Vagina (tissue), 2 donors: ENCODE data around the gene NOTO. TPM values are rescaled to one million over a fixed set of nuclear protein-coding genes. Genes with fewer than 3 reads are reported as not detected.

ENCODE experiments used
- DNase-seq, 2 donors: peaks; one replicate each; pipeline ENCODE4 v3.0.0-alpha.2; 2017; ENCODE audit errors: extremely low spot score in 2 of 2
- H3K27ac ChIP-seq: fragments of 200-600 bp; sonication (generic); one replicate; pipeline ENCODE4 v1.5.1; 2019
- H3K27me3 ChIP-seq: fragments of 200-600 bp; sonication (generic); one replicate; pipeline ENCODE4 v1.5.1; 2019
- H3K36me3 ChIP-seq, 2 donors: fragments of 200-600 bp; sonication (generic); one replicate each; pipeline ENCODE4 v1.5.1; 2017 to 2019
- H3K4me1 ChIP-seq: fragments of 200-600 bp; sonication (generic); one replicate; pipeline ENCODE4 v1.5.1; 2019
- H3K4me3 ChIP-seq, 2 donors: fragments of 200-600 bp; sonication (generic); 1 replicate in 1 of 2; 2 replicates in 1 of 2; pipeline ENCODE4 v1.5.1; 2016 to 2019
- H3K9me3 ChIP-seq: fragments of 200-600 bp; sonication (generic); one replicate; pipeline ENCODE4 v1.5.1; 2019
- CTCF ChIP-seq, 3 experiments: fragments of 450-650 bp in 2 of 3; fragments of 200-600 bp in 1 of 3; sonication (generic) in 1 of 3; IDR thresholded peaks; one replicate each; pipeline ENCODE4 v1.5.1; 2017 to 2019; ENCODE audit warnings: antibody characterized with exemption in 3 of 3, mild to moderate bottlenecking in 2 of 3, moderate library complexity in 2 of 3
- POLR2A ChIP-seq, 2 donors: fragments of 450-650 bp; IDR thresholded peaks; one replicate each; pipeline ENCODE4 v1.6.1; 2017; ENCODE audit warnings: antibody characterized with exemption in 2 of 2, mild to moderate bottlenecking in 2 of 2, moderate library complexity in 2 of 2
- POLR2AphosphoS5 ChIP-seq, 2 donors: sonication (generic); formaldehyde crosslinking; IDR thresholded peaks; one replicate each; pipeline ENCODE4 v1.9.0; 2017; ENCODE audit warnings: antibody characterized with exemption in 2 of 2, mild to moderate bottlenecking in 2 of 2, low read depth in 1 of 2; ENCODE audit not compliant: insufficient read depth in 1 of 2
- intact Hi-C: fragments of 100-400 bp; cut with DNase I; formaldehyde crosslinking; loops from one replicate; pipeline ENCODE4 v1.15.1; 2023
- total RNA-seq: library from RNA; depleted of rRNA; stranded (reverse); fragments of >200 nt; gene quantifications from one replicate; pipeline ENCODE4 v1.2.3, GENCODE V29; 2016

NOTO gene
- total RNA-seq, 1 donor from 2014 or later = not detected

GRCh38 chr2:73257021-73257420 lies 54.6 kb downstream of the NOTO start:
- DNase-seq = no peak
- intact Hi-C loops = no loop called here

GRCh38 chr2:73257425-73258125 lies 55.2 kb downstream of the NOTO start:
- no peak overlapping the region for H3K27ac ChIP-seq
- no peaks in the 10 kb centered on the region for H3K9me3 ChIP-seq
- H3K36me3 ChIP-seq = peaks cover 0 to 13% of the 10 kb centered on the region in 2 donors
- no peaks in the 10 kb centered on the region for H3K27me3 ChIP-seq
- H3K4me1 ChIP-seq = no peaks in the 10 kb centered on the region
- no peak overlapping the region for H3K4me3 ChIP-seq
- DNase-seq = no peak
- intact Hi-C loops = no loop called here
- TF ChIP-seq POLR2AphosphoS5 (IDR thresholded peaks at IDR 0.05; ENCODE audit: insufficient read depth in 1 of 2, low read depth in 1 of 2) (no peak), POLR2A (IDR thresholded peaks at IDR 0.05) (no peak), CTCF (IDR thresholded peaks at IDR 0.05) (no peak)

More at GRCh38 chr2:73257021-73257420, 54.6 kb downstream of the NOTO start:
- no peak overlapping the region for H3K27ac ChIP-seq
- H3K36me3 ChIP-seq = peaks cover 0 to 19% of the 10 kb centered on the region in 2 donors
- H3K4me3 ChIP-seq = no peak overlapping the region
- H3K27me3 ChIP-seq = no peaks in the 10 kb centered on the region
- TF ChIP-seq POLR2AphosphoS5 (IDR thresholded peaks at IDR 0.05; ENCODE audit: insufficient read depth in 1 of 2, low read depth in 1 of 2) = no peak
- TF ChIP-seq CTCF (IDR thresholded peaks at IDR 0.05) = no peak
- no peak for TF ChIP-seq POLR2A (IDR thresholded peaks at IDR 0.05)
- no peaks in the 10 kb centered on the region for H3K4me1 ChIP-seq
- no peaks in the 10 kb centered on the region for H3K9me3 ChIP-seq

- Histone ChIP-seq H3K36me3 (peaks cover 0 to 7% of the 10 kb centered on the region in 2 donors), H3K27ac (no peak overlapping the region), H3K4me1 (no peaks in the 10 kb centered on the region), H3K4me3 (no peak overlapping the region), H3K9me3 (no peaks in the 10 kb centered on the region), H3K27me3 (no peaks in the 10 kb centered on the region)
- DNase-seq = no peak
- intact Hi-C loops = no loop called here
- no peak for TF ChIP-seq CTCF (IDR thresholded peaks at IDR 0.05)
- TF ChIP-seq POLR2AphosphoS5 (IDR thresholded peaks at IDR 0.05; ENCODE audit: insufficient read depth in 1 of 2, low read depth in 1 of 2) = no peak
- no peak for TF ChIP-seq POLR2A (IDR thresholded peaks at IDR 0.05)
These were observed 56.0 kb downstream of the NOTO start for GRCh38 chr2:73258186-73258912.

GRCh38 chr2:73258913-73259215 lies 56.5 kb downstream of the NOTO start:
- H3K36me3 ChIP-seq = peaks cover 0 to 2% of the 10 kb centered on the region in 2 donors
- TF ChIP-seq POLR2A (IDR thresholded peaks at IDR 0.05) = no peak
- no peak for TF ChIP-seq CTCF (IDR thresholded peaks at IDR 0.05)
- no peak for TF ChIP-seq POLR2AphosphoS5 (IDR thresholded peaks at IDR 0.05; ENCODE audit: insufficient read depth in 1 of 2, low read depth in 1 of 2)
- no peak overlapping the region for H3K27ac ChIP-seq
- no peaks in the 10 kb centered on the region for H3K9me3 ChIP-seq
- H3K27me3 ChIP-seq = no peaks in the 10 kb centered on the region
- no peak for DNase-seq
- intact Hi-C loops = no loop called here
- no peak overlapping the region for H3K4me3 ChIP-seq
- no peaks in the 10 kb centered on the region for H3K4me1 ChIP-seq

- TF ChIP-seq POLR2A (IDR thresholded peaks at IDR 0.05) (no peak), POLR2AphosphoS5 (IDR thresholded peaks at IDR 0.05; ENCODE audit: insufficient read depth in 1 of 2, low read depth in 1 of 2) (no peak), CTCF (IDR thresholded peaks at IDR 0.05) (no peak)
- Histone ChIP-seq H3K9me3 (no peaks in the 10 kb centered on the region), H3K36me3 (no peaks in the 10 kb centered on the region), H3K27me3 (no peaks in the 10 kb centered on the region), H3K27ac (no peak overlapping the region), H3K4me1 (no peaks in the 10 kb centered on the region), H3K4me3 (no peak overlapping the region)
- intact Hi-C loops = no loop called here
- no peak for DNase-seq
These were observed 56.9 kb downstream of the NOTO start for GRCh38 chr2:73259276-73259675.
